Prostate gland (tissue), 2 donors: ENCODE data around the gene PRKACG.

Experiments used
- CTCF ChIP-seq, 4 experiments: fragments of 200-600 bp in 2 of 4; fragments of 450-650 bp in 2 of 4; sonication (generic) in 2 of 4; IDR thresholded peaks; 1 replicate in 3 of 4; 2 replicates in 1 of 4; pipeline ENCODE4 v1.5.1; 2016 to 2019; ENCODE audit warnings: antibody characterized with exemption in 4 of 4, mild to moderate bottlenecking in 2 of 4, moderate library complexity in 2 of 4
- POLR2A ChIP-seq: fragments of 450-650 bp; IDR thresholded peaks from one replicate; pipeline ENCODE4 v1.6.1; 2016; ENCODE audit warnings: antibody characterized with exemption, mild to moderate bottlenecking
- POLR2AphosphoS5 ChIP-seq: sonication (generic); formaldehyde crosslinking; IDR thresholded peaks from one replicate; pipeline ENCODE4 v1.6.1; 2017; ENCODE audit warnings: antibody characterized with exemption

- no peak for TF ChIP-seq CTCF (IDR thresholded peaks at IDR 0.05)
- TF ChIP-seq POLR2A = no peak
- TF ChIP-seq POLR2AphosphoS5 = no peak
Observed at GRCh38 chr9:69040646-69041045, 26.7 kb upstream of the PRKACG start.
